ENCODE data around the gene DCST1. TPM values are rescaled to one million over a fixed set of nuclear protein-coding genes. Genes with fewer than 3 reads are reported as not detected.
A peak's percentile ranks its signal among the peaks of the same experiment; 100 is the strongest.

Gene DCST1
- polyA plus RNA-seq, 10 donors, result 0.09 to 0.58 (median 0.17) TPM

DNA sequence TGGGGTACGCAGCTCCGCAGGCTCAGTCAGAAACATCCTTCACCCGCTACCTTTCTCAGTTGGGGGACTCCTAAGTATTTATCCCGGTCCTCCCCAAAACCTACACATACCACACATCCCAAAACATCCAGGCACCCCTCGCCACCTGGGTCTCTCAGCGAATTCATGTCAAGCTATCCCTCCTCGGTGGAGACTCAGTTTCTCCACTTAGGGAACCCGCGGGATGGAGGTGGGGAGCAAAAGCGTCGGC lies 32.3 kb upstream of the DCST1 start:
- no peak for DNase-seq

DNA sequence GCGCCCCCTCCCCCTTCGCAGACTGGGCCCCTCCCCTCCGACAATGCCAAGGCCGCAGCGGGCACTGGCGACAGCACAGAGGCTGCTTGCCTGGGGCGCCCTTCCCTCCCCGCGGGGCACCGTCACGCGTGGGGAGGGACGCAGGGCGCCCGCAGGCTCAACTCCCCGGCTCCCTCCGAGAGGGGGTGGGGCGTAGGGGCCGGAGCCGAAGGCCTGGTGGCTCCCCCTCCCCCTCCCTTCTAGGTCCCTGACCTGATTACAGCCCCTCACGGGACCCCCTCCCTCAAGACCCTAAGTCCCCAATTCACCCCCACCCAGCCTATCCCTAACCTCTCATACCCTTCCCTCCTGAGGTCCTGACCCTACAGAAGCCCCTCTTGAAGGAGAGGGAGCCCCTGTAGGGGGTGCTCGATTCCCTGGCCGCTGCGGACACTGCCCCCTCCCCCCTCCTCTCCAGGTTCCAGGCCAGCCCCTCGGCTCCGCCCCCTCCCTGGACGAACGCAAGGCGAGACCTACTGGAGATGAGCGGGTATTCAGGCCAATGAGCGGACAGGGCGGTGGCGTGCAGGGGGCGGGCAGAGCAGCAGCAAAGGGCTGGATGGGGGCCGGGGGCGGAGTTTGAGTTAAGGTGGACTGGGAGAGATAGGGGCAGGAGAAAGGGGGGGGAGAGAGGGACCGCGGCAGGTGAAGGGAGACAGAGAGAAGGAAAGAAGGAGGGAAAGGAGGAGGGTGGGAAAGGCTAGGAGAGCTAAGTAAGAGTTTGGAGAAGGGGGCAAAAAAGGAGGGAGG lies 31.8 kb upstream of the DCST1 start:
- peak; percentile 99 to 100 (median 100) for DNase-seq

DNA sequence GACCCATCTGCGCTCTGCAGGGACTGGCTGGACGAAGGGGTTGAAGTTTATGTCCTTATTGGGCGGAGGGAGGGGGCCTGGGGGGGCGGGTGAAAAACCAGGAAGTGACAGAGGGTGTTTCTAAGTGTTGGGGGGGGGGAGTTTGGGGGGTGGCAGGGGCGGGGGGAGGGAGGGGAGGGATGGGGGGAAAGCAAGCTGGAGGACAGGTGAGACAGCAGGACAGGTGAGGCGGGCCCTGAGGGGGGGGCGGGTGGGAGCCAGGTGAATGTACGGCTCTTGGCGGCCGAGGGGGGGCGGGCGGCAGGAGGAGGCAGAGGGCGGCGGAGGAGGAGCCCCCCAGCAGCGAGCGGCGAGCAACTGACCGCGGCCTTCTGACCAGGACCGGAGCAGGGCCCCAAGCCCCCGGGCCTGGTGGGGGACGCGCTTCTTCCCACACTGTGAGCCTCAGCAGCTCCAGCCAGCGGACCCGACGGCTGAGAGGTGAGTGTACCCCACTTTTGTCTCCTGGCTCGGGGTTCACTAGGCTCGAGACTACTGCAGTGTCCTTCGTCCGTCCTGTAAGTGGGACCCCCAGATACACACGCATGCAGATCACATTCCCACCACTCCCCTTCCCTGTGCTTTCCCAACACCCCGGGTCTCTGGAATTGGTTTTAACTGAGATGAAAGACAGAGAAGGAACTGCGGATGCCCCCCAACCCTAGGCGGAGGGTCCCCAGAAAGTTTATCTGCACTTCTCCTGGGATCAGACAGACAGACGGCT lies 31.0 kb upstream of the DCST1 start, which contains the start of gene ZBTB7B:
TSS of gene ZBTB7B (plus strand) at position 339 of the 763 bp plus-strand sequence. CDS start 11,859 bp downstream, outside the sequence.
- DNase-seq, result peak in 2 of 3 donors; percentile 42 to 82

DNA sequence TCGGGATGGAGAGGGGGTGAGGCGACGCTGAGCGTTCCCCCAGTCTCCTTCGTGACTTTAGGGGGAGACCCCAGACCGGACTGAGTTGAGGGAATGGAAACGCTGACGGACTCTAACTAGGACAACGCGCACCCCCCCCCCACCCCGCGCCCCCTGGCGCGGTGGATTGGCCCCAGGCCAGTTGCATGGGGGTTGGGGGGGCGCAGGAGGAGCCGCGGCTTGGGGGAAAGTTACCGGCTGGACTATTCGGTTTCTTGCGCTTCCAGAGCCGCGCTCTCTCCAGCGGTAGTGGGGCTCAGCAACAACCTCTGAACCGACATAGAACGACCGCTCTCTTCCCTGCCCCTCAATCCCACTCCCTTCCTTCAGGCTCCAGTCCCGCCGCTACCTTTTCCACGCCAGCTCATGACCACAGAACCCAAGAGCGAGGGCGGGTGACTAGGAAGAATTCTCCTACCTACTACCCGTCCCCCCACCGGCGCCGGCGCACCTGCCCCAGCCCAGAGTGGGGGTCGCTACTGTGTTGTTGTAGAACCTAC lies 30.3 kb upstream of the DCST1 start:
- DNase-seq, result peak; percentile 24 to 75 (median 63)

DNA sequence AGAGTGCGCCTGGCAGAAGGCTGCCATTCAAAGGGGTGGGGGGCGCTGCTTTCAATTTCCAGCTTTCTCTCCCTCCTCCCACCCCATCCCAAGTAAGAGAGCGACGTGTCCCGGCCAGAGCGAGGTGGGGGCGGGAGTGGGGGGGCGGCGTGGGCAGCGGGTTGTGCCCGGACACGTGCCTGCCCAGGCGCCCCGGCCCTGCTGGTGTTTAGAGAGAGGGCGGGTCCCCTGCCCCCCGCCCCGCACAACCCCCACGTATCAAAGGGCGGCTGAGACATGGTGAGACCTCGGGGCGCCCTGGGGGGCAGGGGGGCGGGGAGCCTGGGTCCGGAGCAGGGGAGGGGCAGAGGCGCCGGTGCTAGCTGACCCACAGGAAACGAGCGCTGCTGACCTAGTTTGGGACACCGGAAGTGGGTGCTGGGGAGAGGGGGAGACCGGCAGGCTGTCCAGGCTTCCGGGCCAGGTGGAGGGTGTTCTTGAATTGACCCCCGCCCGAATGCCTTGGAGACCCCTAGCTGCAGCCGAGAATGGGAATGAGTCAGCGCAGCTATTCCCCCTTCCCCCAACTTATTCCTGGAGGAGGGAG lies 29.8 kb upstream of the DCST1 start:
- peak; percentile 32 to 74 (median 50) for DNase-seq

DNA sequence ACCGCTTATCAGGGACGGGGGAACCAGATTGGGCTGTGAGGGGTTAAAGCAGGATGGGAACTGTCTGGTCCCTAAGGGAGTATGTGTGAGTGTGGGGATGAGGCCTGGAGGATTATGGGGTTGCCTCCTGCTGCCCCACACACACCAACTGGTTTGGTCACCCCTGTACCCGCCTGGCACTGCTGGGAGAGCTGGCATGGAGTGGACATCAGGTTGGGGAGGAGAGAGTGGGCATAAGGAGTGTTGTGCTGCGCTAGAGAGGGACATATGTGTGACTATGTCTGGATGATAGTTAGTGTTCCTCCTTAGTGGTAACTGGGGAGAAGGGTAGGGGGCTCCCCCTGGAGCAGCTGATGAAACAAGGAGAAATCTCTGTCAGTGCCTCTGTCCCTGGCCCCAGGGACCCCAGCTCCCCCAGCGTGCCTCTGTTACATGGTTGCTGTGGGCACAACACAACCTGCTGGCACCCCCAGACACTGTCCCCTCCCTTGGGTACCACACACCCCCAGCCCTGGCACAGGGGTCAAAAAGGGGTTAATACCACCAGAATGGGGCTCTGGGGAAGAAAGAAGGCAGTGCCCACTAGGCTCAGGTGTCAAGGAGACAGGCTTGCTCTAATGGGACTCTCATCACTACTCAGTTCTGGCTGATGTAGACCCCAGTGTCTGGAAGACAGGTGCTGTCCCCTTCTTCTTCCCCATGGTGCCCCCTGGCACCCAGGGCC lies 29.1 kb upstream of the DCST1 start:
- no peak for DNase-seq

DNA sequence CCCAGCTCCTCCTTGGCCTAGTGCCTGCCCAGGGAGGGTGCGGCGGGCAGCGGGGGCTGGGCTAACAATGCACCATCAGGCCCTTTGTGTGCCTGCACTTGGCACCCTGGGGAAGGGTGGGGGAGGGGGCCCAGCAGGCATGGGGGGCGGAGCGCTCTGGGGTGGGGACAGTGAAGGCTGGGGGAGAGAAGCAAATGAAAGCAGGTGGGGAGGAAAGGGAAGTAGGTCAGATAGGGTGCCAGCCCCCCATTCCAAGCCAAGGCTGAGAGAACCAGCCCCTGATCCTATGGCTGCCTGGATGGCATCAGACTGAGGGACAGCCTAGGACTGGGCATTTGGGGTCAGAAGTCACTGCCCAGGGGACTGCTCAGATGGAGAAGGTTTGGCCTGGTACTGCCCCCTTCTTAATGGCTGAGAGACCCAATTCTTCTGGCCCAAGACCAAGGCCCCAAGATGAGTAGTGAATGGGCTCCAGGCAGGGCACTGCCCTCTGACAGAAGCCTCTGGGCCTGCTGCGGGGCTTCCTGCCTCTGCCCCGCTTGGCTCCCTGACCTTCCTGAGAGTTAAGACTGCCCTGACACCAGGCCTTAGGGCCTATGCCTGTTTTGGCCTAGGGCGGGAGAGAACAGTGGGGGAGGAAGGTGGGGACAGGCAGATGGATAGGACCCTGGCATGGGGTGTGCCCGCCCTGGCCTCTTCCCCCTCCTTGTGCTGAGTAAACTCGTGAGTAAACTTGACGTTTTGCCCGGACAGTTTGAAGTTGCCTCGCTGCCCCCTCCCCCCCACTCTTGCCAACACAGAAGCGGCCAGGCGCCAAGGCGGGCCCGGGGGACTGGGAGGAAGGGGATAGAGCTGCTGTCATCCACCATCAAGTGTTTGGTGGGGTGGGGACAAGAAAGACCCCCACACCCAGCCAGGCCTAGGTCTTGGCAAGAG lies 28.3 kb upstream of the DCST1 start:
- no peak for DNase-seq

DNA sequence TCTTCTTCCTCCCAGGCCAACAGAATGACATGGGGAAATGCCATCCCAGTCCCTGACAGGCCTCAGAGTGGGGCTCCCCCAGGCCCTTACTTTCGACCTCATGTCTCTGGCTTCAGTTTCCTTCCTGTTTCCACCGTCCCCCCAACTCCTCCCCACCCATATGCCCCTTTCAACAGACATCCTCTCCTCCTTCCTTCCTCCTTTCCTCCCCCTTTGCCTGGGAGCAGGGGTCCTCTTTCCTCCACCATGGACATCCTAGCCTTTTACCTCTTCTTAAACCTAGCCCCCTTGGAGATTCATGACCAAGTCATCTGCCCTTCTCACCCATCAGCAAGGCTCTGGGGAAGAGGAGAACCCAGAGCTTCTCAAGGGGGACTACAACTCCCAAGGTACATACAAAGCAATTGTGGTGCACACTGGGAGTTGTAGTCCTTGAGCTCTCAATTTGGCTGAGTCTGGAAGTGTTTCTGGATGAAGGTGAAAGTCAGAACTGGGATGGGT lies 27.0 kb upstream of the DCST1 start:
- DNase-seq, result peak in 2 of 3 donors; percentile 23 to 75

DNA sequence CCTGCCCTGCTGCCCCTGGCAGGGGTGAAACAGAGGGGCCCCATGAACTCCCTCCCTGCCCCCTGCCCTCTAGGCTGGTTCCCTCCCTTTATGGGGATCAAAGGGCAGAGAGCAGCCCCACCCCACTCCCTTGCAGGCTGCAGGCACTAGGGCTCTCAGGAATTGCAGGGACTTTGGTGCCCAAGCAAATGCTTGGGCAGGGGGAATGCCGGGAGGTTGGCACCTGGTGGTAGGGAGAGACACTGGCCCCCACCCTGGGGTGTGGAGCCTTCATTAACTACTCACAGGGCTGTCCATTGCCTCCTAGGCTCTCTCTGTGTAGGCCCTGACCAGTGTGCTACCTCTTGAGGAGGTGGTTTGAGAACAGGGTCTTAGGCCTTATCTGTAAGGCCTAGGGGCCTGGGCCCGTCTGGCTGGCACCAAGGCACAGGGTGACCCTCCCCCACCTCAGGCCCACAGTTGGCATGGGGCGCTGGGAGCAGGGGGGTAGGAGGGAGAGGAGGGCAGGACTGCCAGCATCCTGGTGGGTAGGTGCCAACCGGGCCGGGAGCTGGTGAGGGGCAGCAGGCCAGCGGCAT lies 26.3 kb upstream of the DCST1 start:
- DNase-seq, result no peak

DNA sequence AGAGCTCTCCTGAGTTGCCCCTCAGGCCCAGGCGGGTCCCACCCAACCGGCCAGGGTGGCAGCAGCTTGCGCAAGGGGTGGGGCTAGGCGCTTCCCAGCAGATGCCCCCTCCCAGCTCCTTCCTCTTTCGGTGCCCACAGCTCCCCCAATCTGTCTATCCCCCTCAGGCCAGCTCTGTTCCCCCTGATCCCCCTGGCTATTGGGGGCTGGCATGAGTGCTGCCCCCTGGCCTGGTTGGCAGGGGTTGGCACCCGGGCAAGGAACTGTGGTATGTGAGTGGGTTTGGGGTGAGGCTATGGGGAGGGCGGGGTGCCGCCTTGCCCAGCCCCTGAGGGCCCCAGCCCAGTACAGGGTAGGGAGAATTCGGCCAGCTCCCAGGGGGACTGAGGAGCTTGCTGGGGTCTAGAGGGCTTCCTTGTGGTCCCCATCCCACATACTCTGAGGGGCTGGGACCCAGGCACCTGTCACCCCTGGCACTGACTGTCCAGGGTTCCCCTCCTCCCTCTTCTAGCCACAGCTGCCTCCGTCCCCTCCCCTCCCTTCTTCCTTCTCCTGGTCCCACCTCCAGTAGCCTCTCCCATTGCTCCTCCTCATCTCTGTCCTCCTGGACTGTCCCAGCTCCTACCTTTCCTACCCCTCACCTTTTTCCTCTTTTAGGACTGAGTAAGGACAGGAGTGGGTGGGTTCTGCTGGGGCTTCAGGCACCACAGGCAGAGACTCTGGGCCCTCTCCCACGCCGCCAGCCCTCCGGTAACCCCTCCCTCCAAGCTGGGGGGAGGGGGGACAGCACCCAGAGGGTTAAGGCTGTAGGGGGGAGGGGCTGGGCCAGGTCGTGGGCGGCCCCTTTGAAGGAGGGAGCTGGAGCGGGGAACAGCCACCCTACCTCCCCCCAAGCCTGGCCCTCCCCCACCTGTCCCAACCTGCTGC lies 25.3 kb upstream of the DCST1 start:
- DNase-seq, result no peak

DNA sequence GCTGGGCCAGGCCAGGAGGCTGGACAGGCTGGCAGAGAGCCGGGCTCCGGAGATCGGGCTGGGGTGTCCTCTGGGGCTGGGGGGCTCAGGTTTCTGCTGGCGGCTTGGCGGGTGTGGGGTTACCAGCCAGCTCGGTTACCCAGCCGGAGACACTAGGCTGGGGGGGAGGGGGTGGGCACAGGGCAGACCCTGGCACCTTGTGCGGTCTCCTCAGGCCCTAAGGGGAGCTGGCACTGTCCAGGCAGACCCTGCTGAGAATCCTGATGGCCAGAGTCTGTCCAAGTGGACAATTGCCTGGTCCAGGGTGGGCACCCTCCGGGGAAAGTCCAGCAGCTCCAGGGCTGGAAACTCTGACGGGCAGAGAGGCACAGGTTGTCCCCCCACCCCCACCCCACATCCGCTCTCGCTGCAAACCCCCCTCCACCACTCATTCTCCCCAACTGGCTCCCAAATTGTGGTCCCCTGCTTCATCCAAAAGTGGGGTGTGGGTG lies 24.4 kb upstream of the DCST1 start:
- no peak for DNase-seq

DNA sequence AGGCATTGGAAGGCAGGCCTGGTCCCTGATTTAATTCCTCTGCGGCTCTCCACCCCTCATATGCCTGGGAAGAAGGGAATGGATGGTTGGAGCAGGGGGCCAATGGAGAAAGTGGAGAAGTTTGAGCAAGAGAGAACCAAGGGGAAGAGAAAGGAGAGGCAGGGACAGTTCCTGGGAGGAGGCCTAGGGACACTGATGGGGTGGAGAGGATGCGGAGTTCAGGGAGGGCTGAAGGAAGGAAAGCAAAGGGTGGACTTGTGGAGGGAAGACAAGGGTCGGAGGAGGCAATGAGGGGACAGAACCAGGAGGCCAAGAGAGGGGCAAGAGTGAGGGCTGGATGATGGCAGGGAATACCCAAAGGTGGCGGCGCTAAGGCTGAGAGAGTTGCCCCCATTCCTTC lies 23.9 kb upstream of the DCST1 start:
- no peak for DNase-seq

DNA sequence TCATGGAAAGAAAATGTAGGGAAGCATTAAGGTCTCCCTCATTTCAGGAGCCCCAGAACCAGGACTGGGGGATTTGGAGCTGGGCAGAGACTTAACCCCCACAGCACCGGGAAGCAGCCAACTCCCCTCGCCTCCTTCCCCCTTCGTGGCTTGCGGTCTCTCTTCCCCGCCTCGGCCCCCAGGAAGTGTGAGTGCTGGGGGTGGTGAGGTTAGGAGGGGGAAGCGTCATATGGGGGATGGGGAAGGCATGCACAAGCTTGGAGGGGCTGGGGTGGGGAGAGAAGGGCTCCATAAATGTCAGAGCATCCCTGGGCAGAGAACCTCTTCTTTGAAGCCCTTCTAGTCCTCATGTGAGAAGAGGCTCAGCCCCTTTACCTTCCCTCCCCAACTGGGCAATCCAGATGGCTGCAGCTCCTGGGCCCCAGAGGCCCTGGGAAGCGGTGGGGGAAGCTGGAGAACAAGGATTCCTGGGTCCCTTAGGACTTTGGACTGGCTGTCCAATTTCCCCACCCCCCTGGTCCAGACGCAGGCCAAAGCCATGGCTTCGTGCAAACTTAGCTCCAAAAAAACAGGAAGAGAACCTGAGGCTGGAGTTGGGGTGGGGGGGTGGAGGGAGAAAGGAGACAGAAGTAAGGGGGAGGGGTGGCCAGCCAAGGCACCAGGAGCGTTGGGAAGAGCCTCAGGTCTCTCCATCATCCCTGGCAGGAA lies 23.3 kb upstream of the DCST1 start:
- DNase-seq, result no peak

DNA sequence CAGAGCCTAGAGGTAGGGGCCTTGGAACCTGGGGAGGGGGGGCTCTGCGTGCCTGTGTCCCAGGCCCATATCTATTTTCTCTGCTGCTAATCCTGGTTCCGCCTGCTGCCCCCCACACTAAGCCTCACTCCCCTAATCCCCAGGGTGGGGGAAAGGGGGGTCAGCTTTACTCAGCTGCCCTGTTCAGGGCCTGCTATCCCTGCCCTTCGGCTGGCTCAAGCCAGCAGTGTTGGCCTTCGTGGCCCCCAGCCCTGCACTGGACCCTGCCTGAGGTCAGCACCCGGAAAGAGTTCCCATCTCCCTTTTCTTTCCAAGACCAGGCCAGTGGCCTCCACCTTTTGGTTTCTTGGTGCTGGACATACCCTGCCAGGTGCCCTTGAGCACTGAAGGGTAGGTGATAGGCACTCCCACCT lies 22.6 kb upstream of the DCST1 start:
- DNase-seq, result no peak

DNA sequence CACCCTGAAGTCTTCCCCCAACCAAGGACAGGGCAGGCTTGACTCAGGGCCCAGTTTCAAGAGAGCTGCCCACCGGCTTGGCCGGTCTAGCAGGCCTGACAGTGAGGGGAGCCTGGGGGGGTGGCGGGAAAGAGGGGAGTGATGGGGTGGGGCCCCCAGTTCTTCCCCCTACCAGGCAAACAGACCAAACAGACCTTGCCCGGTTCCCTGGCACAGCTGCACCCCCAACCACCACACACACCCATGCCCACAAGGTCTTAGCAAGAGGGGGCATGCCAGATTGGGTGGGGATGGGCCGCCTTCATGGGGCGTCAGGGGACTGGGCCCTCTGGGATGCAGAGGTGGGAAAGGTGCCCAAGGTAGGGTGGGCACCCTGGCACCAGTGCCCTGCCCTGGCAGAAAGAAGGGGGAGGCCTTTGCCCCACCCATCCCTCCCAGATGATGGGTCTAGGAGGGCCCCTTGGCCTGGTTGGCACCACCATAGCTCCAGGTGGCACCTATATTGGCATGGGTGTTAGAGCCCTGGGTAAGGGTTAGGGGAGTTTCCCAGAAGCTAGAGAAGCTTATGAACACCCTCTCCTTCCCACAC lies 22.1 kb upstream of the DCST1 start:
- DNase-seq, result no peak

DNA sequence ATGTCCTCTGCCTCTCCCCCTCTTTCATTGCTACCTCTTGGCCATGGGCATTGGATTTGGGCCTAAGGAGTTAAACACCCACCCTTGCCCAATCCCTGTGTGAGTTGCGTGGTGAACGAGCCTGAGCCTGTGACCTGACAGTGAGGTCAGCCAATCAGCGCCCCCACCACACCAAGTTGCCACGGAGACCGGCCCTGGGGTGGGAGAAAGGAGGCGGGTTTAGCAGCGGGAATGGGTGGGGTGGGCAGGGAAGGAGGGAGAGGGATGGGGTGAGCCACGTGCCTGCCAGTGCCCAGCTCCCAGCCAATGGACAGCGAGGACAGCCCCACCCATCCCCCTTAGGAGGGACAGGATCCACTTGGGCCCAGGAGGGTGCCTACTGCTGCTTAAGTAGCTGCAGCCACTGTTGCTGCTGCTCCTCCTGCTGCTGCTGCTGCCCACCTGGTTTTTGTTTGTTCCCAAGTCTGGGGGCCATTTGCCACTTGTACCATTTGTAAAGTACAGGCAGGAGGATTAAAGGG lies 21.5 kb upstream of the DCST1 start:
- DNase-seq, result no peak

DNA sequence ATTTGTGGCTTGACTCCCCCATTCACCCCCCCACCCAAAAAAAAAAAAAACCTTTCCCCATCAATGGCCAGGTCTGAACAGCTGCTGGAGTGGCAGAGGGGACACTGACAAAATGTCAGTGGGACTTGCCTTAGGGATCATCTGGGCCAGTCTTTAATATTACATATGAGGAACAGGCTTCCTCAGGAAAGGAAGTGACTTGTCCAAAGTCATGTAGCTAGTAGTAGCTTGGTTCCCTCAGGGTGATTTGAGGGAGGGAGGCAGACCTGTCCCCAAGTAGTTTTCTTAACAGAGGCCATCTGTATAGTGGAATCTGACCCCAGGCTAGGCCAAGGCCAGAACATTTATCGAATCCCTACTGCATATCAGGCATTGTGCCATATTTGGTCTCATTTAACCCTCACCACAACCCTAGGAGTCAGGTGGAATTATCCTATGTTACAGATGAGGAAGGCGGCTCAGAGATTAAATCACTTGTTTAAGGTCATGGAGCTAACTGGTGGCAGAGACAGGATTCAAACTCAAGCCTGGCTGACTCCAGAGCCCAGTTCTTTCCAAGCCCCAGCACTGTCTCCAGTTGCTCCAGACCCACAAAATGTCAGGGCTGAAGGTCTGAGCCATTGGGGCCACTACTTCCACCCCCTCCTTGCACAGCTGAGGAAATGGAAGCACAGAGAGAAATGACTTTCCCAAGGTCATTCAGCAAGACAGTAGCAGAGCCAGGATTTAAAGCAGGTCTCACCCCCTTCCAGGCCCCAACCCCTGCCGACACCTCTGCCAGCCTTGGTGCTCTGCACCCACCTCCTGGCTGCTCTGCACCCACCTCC lies 20.6 kb upstream of the DCST1 start:
- DNase-seq, result no peak

Measured in muscle of back (tissue), 11 donors.